ENCODE data around the gene MPL. TPM values are rescaled to one million over a fixed set of nuclear protein-coding genes. Genes with fewer than 3 reads are reported as not detected.
A peak's percentile ranks its signal among the peaks of the same experiment; 100 is the strongest.

The MPL gene
- total RNA-seq, 1 experiment from 2014 or later = not detected

- H3K27ac ChIP-seq = peak overlapping the region; percentile 37
- H3K27me3 ChIP-seq (replicated peaks) = no peaks in the 10 kb centered on the region
- no peak overlapping the region for H3K4me3 ChIP-seq
- DNase-seq (ENCODE audit: low read depth in 1 of 2, low spot score in 2 of 2) = peak; percentile 67 to 68
- H3K9me3 ChIP-seq (replicated peaks) = 0 out of 2 replicates have a peak, but pooled peaks cover 3% of the 10 kb centered on the region
- H3K36me3 ChIP-seq = peaks cover 24% of the 10 kb centered on the region
- peaks cover 28% of the 10 kb centered on the region for H3K4me1 ChIP-seq (replicated peaks)
These were observed 35.7 kb downstream of the MPL start for GRCh38 chr1:43373066-43373940.

- no peak for DNase-seq (ENCODE audit: low read depth in 1 of 2, low spot score in 2 of 2)
- Histone ChIP-seq H3K36me3 (peaks cover 22% of the 10 kb centered on the region), H3K4me1 (replicated peaks) (peaks cover 19% of the 10 kb centered on the region), H3K27me3 (replicated peaks) (no peaks in the 10 kb centered on the region), H3K4me3 (no peak overlapping the region), H3K9me3 (replicated peaks) (0 out of 2 replicates have a peak, but pooled peaks cover 3% of the 10 kb centered on the region), H3K27ac (no peak overlapping the region)
These were observed 39.2 kb downstream of the MPL start for GRCh38 chr1:43376723-43377235.

DNA sequence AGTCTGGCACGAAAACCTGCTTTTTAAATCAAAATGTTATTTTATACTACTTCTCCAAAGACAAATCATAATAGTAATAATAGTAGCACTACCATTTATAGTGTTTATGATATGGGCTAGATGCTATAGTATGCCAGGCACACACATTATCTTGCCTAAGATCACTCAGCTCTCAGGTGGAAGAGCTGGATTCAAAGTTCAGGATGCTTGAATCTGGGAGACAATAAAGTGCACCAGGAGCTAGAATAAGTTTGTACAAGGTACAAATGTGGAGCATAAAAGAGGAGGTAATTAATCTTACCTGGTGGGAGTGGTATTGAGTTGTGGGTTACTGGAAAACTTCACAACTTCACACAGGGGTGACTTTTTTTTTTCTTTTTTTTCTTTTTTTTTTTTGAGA is 40.2 kb downstream of the MPL start:
- no peak for DNase-seq (ENCODE audit: low read depth in 1 of 2, low spot score in 2 of 2)
- peaks cover 26% of the 10 kb centered on the region for H3K36me3 ChIP-seq
- no peak overlapping the region for H3K4me3 ChIP-seq
- H3K4me1 ChIP-seq (replicated peaks) = peaks cover 12% of the 10 kb centered on the region
- no peaks in the 10 kb centered on the region for H3K27me3 ChIP-seq (replicated peaks)
- H3K9me3 ChIP-seq (replicated peaks) = 0 out of 2 replicates have a peak, but pooled peaks cover under 1% of the 10 kb centered on the region
- no peak overlapping the region for H3K27ac ChIP-seq

DNA sequence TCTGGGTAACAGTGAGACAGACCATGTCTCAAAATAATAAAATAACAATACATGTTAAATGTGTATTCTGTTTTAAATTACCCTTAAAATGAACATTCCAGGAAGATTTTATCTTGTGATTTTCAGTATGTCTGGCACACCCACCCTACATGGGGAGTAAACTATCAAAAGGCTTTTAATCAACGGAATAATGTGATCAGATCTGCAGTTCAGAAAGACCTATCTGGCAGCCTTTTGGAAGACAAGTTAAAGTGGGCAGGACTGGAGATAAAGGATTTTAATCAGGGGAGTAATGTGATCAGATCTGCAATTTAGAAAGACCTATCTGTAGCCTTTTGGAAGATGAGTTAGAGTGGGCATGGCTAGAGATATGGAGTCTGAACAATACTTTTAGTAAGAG is 41.9 kb downstream of the MPL start:
- Histone ChIP-seq H3K4me3 (no peak overlapping the region), H3K27ac (no peak overlapping the region), H3K36me3 (peaks cover 40% of the 10 kb centered on the region), H3K4me1 (replicated peaks) (no peaks in the 10 kb centered on the region), H3K27me3 (replicated peaks) (no peaks in the 10 kb centered on the region), H3K9me3 (replicated peaks) (no peaks in the 10 kb centered on the region)
- no peak for DNase-seq (ENCODE audit: low read depth in 1 of 2, low spot score in 2 of 2)

DNA sequence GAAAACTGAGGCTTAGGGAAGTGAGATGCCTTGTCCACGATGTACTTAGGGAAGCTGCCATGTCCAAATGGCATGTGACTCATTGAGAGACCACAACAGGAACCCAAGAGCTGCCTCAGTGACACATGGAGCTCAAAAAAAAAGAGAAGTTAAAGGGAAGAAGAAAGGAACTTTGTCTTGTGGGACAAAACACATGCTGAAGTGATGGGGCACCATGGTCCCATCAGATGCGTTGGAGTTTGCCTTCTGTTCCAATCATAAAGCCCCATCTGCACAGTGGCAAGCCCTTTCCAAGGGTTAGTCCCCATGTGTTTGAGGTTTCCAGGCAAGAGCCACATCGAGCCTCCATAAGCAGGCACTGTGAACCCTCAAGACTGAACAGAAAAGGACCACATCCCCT is 44.0 kb downstream of the MPL start:
- no peaks in the 10 kb centered on the region for H3K27me3 ChIP-seq (replicated peaks)
- DNase-seq (ENCODE audit: low read depth in 1 of 2, low spot score in 2 of 2) = no peak
- H3K27ac ChIP-seq = no peak overlapping the region
- H3K4me1 ChIP-seq (replicated peaks) = no peaks in the 10 kb centered on the region
- peaks cover 56% of the 10 kb centered on the region for H3K36me3 ChIP-seq
- no peaks in the 10 kb centered on the region for H3K9me3 ChIP-seq (replicated peaks)
- no peak overlapping the region for H3K4me3 ChIP-seq

DNA sequence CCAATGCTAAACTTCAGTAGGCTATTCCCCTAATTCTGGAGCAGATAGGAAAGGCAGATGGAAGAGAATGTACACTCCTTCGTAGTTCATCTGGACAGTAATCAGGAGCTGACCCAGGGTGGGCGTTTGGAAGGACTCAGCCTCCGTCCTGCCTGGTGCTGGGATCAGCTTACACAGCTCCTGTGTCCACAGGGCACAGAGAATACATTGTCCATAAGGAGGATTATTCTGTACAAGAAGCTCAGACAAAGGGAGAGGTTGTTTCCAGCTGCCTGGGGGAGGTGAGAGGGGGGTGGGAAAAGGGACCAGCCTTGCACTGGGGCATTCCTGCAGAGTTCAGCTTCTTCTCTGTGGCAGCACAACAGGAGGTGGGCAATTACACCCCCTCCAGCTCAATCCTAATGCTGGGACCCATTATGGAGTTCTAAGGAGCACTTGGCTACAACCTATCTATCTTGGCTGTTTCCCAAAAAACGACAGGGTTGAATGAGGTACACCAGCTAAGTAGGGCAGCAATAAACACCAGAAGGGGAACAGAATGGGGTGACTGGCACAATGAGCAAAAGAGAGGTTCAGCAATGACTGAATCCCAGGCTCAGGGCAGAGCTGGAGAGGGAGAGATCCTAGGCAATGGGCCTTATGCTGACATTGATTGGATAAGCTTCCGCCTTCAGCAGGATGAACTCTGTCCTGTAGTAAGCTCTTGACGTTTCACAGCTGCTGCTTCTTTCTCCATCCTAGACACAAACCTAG is 44.6 kb downstream of the MPL start:
- Histone ChIP-seq H3K27ac (no peak overlapping the region), H3K27me3 (replicated peaks) (no peaks in the 10 kb centered on the region), H3K4me1 (replicated peaks) (no peaks in the 10 kb centered on the region), H3K4me3 (no peak overlapping the region), H3K9me3 (replicated peaks) (no peaks in the 10 kb centered on the region), H3K36me3 (peaks cover 62% of the 10 kb centered on the region)
- no peak for DNase-seq (ENCODE audit: low read depth in 1 of 2, low spot score in 2 of 2)

DNA sequence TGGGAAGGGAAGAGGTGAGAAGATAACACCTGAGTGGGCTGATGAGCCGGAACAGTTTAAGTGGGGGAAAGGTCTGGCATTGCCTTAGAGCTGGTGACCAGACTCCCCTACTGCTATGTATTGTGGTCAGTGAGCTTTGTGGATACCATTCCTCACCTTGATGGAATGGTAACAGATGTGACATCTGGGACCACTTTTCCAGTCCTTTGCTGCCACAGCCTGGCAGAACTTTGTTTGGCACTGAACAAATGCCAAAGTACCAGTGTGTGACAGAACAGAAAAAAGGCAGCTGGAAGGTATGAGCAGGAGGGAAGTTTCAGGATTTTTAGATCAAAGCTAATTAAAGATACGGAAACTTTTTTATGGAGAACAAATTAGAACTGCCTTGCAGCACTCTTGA is 45.8 kb downstream of the MPL start:
- Histone ChIP-seq H3K27me3 (replicated peaks) (no peaks in the 10 kb centered on the region), H3K27ac (no peak overlapping the region), H3K4me1 (replicated peaks) (peaks cover 9% of the 10 kb centered on the region), H3K36me3 (peaks cover 75% of the 10 kb centered on the region), H3K9me3 (replicated peaks) (no peaks in the 10 kb centered on the region), H3K4me3 (no peak overlapping the region)
- no peak for DNase-seq (ENCODE audit: low read depth in 1 of 2, low spot score in 2 of 2)

- no peak for DNase-seq (ENCODE audit: low read depth in 1 of 2, low spot score in 2 of 2)
- Histone ChIP-seq H3K4me3 (no peak overlapping the region), H3K9me3 (replicated peaks) (no peaks in the 10 kb centered on the region), H3K36me3 (peaks cover 76% of the 10 kb centered on the region), H3K4me1 (replicated peaks) (peaks cover 20% of the 10 kb centered on the region), H3K27me3 (replicated peaks) (no peaks in the 10 kb centered on the region), H3K27ac (no peak overlapping the region)
These were observed 49.1 kb downstream of the MPL start for GRCh38 chr1:43386676-43387075.

- no peaks in the 10 kb centered on the region for H3K27me3 ChIP-seq (replicated peaks)
- H3K36me3 ChIP-seq = peaks cover 64% of the 10 kb centered on the region
- no peak overlapping the region for H3K4me3 ChIP-seq
- peaks cover 20% of the 10 kb centered on the region for H3K4me1 ChIP-seq (replicated peaks)
- H3K9me3 ChIP-seq (replicated peaks) = no peaks in the 10 kb centered on the region
- no peak for DNase-seq (ENCODE audit: low read depth in 1 of 2, low spot score in 2 of 2)
- no peak overlapping the region for H3K27ac ChIP-seq
These were observed 50.5 kb downstream of the MPL start for GRCh38 chr1:43387976-43388599.

DNA sequence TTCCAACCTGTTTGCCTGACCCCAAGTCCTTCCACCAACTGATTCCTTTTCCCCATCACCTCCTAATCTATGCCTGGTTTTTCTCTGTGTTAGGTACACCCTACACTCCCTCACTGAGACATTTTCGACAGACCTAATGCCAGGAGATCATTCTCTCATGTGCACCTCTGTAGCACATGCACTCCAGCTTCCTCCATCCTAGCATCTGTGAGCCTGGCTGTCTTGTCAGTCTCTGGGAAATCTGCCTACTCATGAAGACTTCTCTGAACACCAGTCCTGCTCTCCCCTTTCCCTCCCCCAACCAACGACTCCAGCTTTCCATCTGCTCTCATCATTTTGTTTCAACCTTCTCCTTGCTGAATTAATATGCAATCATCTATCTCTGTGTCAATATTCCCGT is 51.0 kb downstream of the MPL start:
- H3K4me3 ChIP-seq = peak overlapping the region; percentile 79
- H3K36me3 ChIP-seq = peaks cover 62% of the 10 kb centered on the region
- H3K27me3 ChIP-seq (replicated peaks) = no peaks in the 10 kb centered on the region
- H3K4me1 ChIP-seq (replicated peaks) = peaks cover 20% of the 10 kb centered on the region
- DNase-seq (ENCODE audit: low read depth in 1 of 2, low spot score in 2 of 2) = no peak
- H3K9me3 ChIP-seq (replicated peaks) = no peaks in the 10 kb centered on the region
- no peak overlapping the region for H3K27ac ChIP-seq

GRCh38 chr1:43389326-43390313 is 52.0 kb downstream of the MPL start, which contains the start of the genes MED8 and SZT2:
MED8 (minus strand) TSS chr1:43389800; CDS start chr1:43389764, 36 bp downstream.
SZT2 (plus strand) TSS chr1:43389899; CDS start chr1:43389969, 70 bp downstream.
- Histone ChIP-seq H3K27ac (peak within 1 kb of the TSS; percentile 59), H3K36me3 (peaks cover 54% of the 10 kb centered on the region), H3K9me3 (replicated peaks) (no peaks in the 10 kb centered on the region), H3K27me3 (replicated peaks) (no peaks in the 10 kb centered on the region), H3K4me1 (replicated peaks) (peaks cover 20% of the 10 kb centered on the region), H3K4me3 (peak within 1 kb of the TSS; percentile 79)
- DNase-seq (ENCODE audit: low read depth in 1 of 2, low spot score in 2 of 2) = peak; percentile 91 to 93

- DNase-seq (ENCODE audit: low read depth in 1 of 2, low spot score in 2 of 2) = no peak
- Histone ChIP-seq H3K27ac (no peak overlapping the region), H3K36me3 (peaks cover 32% of the 10 kb centered on the region), H3K27me3 (replicated peaks) (no peaks in the 10 kb centered on the region), H3K4me3 (no peak overlapping the region), H3K4me1 (replicated peaks) (peaks cover 29% of the 10 kb centered on the region), H3K9me3 (replicated peaks) (no peaks in the 10 kb centered on the region)
These were observed 55.1 kb downstream of the MPL start for GRCh38 chr1:43392702-43393101.
